ENCODE measurements around the gene KRTAP5-6. TPM values are rescaled to one million over a fixed set of nuclear protein-coding genes. Genes with fewer than 3 reads are reported as not detected.

The KRTAP5-6 gene
- total RNA-seq (not detected), polyA plus RNA-seq (not detected), total RNA-seq (0 reads per million in 6 experiments)

- peak within 1 kb of the TSS in 6 of 10 donors; percentile 12 to 88 (median 52) for H3K27ac Mint-ChIP-seq
- POLR2A ChIA-PET, result no interaction called here
- H3K4me3 Mint-ChIP-seq, result no peak within 1 kb of the TSS
- DNase-seq (no peak), ATAC-seq (no peak)
- H3K36me3 Mint-ChIP-seq, result peaks cover 0 to 12% (median 4%) of the 10 kb centered on the region in 3 donors
- H3K4me1 Mint-ChIP-seq, result peaks cover 23 to 40% (median 32%) of the 10 kb centered on the region in 4 donors
- peaks cover 0 to 11% (median 9%) of the 10 kb centered on the region in 5 donors for H3K27me3 Mint-ChIP-seq
- H3K9me3 Mint-ChIP-seq, result peaks cover 2 to 17% (median 9%) of the 10 kb centered on the region in 9 donors
These were observed at the start of gene KRTAP5-6 for GRCh38 chr11:1696608-1697570. Gene KRTAP5-6, plus strand, starts transcription at chr11:1697195. Its CDS starts 51 bp downstream, at chr11:1697246.

- no peaks in the 10 kb centered on the region for H3K9me3 Mint-ChIP-seq
- ATAC-seq (no peak), DNase-seq (no peak)
- H3K4me3 Mint-ChIP-seq, result no peak overlapping the region
- POLR2A ChIA-PET, result no interaction called here
- peaks cover 3 to 14% (median 9%) of the 10 kb centered on the region in 5 donors for H3K27me3 Mint-ChIP-seq
- H3K36me3 Mint-ChIP-seq, result no peaks in the 10 kb centered on the region
- H3K4me1 Mint-ChIP-seq, result peaks cover 0 to 2% (median 0%) of the 10 kb centered on the region in 4 donors
- H3K27ac Mint-ChIP-seq, result no peak overlapping the region
These were observed 48.9 kb upstream of the KRTAP5-6 start for GRCh38 chr11:1647901-1648652.

GRCh38 chr11:1648653-1649420 lies 48.2 kb upstream of the KRTAP5-6 start:
- Mint-ChIP-seq H3K36me3 (no peaks in the 10 kb centered on the region), H3K27ac (no peak overlapping the region)

GRCh38 chr11:1650034-1650917 lies 46.7 kb upstream of the KRTAP5-6 start:
- no peak overlapping the region for H3K4me3 Mint-ChIP-seq
- H3K36me3 Mint-ChIP-seq, result no peaks in the 10 kb centered on the region
- peaks cover 2 to 18% (median 10%) of the 10 kb centered on the region in 5 donors for H3K27me3 Mint-ChIP-seq
- POLR2A ChIA-PET, result no interaction called here
- DNase-seq (no peak), ATAC-seq (no peak)
- H3K9me3 Mint-ChIP-seq, result no peaks in the 10 kb centered on the region
- H3K4me1 Mint-ChIP-seq, result peaks cover 0 to 4% (median 0%) of the 10 kb centered on the region in 4 donors
- no peak overlapping the region for H3K27ac Mint-ChIP-seq

More at GRCh38 chr11:1648653-1649420, 48.2 kb upstream of the KRTAP5-6 start:
- POLR2A ChIA-PET, result no interaction called here
- H3K4me1 Mint-ChIP-seq, result peaks cover 0 to 2% (median 0%) of the 10 kb centered on the region in 4 donors
- H3K9me3 Mint-ChIP-seq, result no peaks in the 10 kb centered on the region
- H3K4me3 Mint-ChIP-seq, result no peak overlapping the region
- ATAC-seq (no peak), DNase-seq (no peak)
- H3K27me3 Mint-ChIP-seq, result peaks cover 3 to 16% (median 11%) of the 10 kb centered on the region in 5 donors

GRCh38 chr11:1650918-1651262 lies 46.1 kb upstream of the KRTAP5-6 start:
- H3K27me3 Mint-ChIP-seq, result peaks cover 2 to 22% (median 10%) of the 10 kb centered on the region in 5 donors
- ATAC-seq, result no peak
- H3K36me3 Mint-ChIP-seq, result no peaks in the 10 kb centered on the region
- H3K4me1 Mint-ChIP-seq, result peaks cover 0 to 4% (median 0%) of the 10 kb centered on the region in 4 donors
- H3K4me3 Mint-ChIP-seq, result no peak overlapping the region
- peak overlapping the region in 1 of 10 donors; percentile 81 for H3K27ac Mint-ChIP-seq
- DNase-seq, result no peak
- H3K9me3 Mint-ChIP-seq, result no peaks in the 10 kb centered on the region
- POLR2A ChIA-PET, result no interaction called here

GRCh38 chr11:1651411-1651980 lies 45.5 kb upstream of the KRTAP5-6 start:
- Mint-ChIP-seq H3K4me1 (peaks cover 0 to 4% (median 0%) of the 10 kb centered on the region in 4 donors), H3K27ac (peak overlapping the region in 1 of 10 donors; percentile 81), H3K9me3 (no peaks in the 10 kb centered on the region), H3K27me3 (peaks cover 2 to 26% (median 12%) of the 10 kb centered on the region in 5 donors), H3K36me3 (no peaks in the 10 kb centered on the region), H3K4me3 (no peak overlapping the region)
- DNase-seq, result no peak
- POLR2A ChIA-PET, result no interaction called here
- no peak for ATAC-seq

- no peaks in the 10 kb centered on the region for H3K36me3 Mint-ChIP-seq
- no peak overlapping the region for H3K4me3 Mint-ChIP-seq
These were observed 45.0 kb upstream of the KRTAP5-6 start for GRCh38 chr11:1652026-1652425.

GRCh38 chr11:1652442-1652770 lies 44.6 kb upstream of the KRTAP5-6 start:
- peaks cover 2 to 27% (median 9%) of the 10 kb centered on the region in 5 donors for H3K27me3 Mint-ChIP-seq
- no peaks in the 10 kb centered on the region for H3K36me3 Mint-ChIP-seq
- POLR2A ChIA-PET, result interaction anchor here (1.3 to 1.4 kb wide), 2 partner anchors 41 to 180 kb away, joined by 3 to 6 read pairs; no protein-coding TSS in a partner anchor
- H3K4me1 Mint-ChIP-seq, result peaks cover 0 to 4% (median 0%) of the 10 kb centered on the region in 4 donors
- H3K4me3 Mint-ChIP-seq, result no peak overlapping the region
- H3K27ac Mint-ChIP-seq, result no peak overlapping the region
- no peak for ATAC-seq
- H3K9me3 Mint-ChIP-seq, result no peaks in the 10 kb centered on the region
- no peak for DNase-seq

More at GRCh38 chr11:1652026-1652425, 45.0 kb upstream of the KRTAP5-6 start:
- POLR2A ChIA-PET, result interaction anchor here (1.3 to 1.4 kb wide), 2 partner anchors 42 to 181 kb away, joined by 3 to 6 read pairs; no protein-coding TSS in a partner anchor
- Mint-ChIP-seq H3K27ac (no peak overlapping the region), H3K4me1 (peaks cover 0 to 4% (median 0%) of the 10 kb centered on the region in 4 donors), H3K27me3 (peaks cover 2 to 27% (median 12%) of the 10 kb centered on the region in 5 donors), H3K9me3 (no peaks in the 10 kb centered on the region)
- DNase-seq, result no peak
- no peak for ATAC-seq

GRCh38 chr11:1652771-1653540 lies 44.0 kb upstream of the KRTAP5-6 start:
- H3K4me3 Mint-ChIP-seq, result no peak overlapping the region
- no peak overlapping the region for H3K27ac Mint-ChIP-seq
- peaks cover 0 to 4% (median 0%) of the 10 kb centered on the region in 4 donors for H3K4me1 Mint-ChIP-seq
- DNase-seq (peak; percentile 62 to 85 (median 78)), ATAC-seq (peak; percentile 90 to 93)
- no peaks in the 10 kb centered on the region for H3K36me3 Mint-ChIP-seq
- no peaks in the 10 kb centered on the region for H3K9me3 Mint-ChIP-seq
- POLR2A ChIA-PET, result interaction anchor here (0.6 to 1.4 kb wide), 3 partner anchors 38 to 180 kb away, joined by 3 to 6 read pairs (median 3); no protein-coding TSS in a partner anchor
- H3K27me3 Mint-ChIP-seq, result peaks cover 2 to 31% (median 9%) of the 10 kb centered on the region in 5 donors

GRCh38 chr11:1653541-1654387 lies 43.2 kb upstream of the KRTAP5-6 start:
- ATAC-seq, result no peak
- H3K9me3 Mint-ChIP-seq, result no peaks in the 10 kb centered on the region
- DNase-seq, result no peak
- H3K36me3 Mint-ChIP-seq, result no peaks in the 10 kb centered on the region
- peaks cover 2 to 34% (median 11%) of the 10 kb centered on the region in 5 donors for H3K27me3 Mint-ChIP-seq
- no peak overlapping the region for H3K27ac Mint-ChIP-seq
- peaks cover 0 to 4% (median 0%) of the 10 kb centered on the region in 4 donors for H3K4me1 Mint-ChIP-seq
- POLR2A ChIA-PET, result interaction anchor here (0.6 to 1.4 kb wide), 3 partner anchors 37 to 179 kb away, joined by 3 to 6 read pairs (median 3); no protein-coding TSS in a partner anchor
- H3K4me3 Mint-ChIP-seq, result no peak overlapping the region

All from naive thymus-derived CD8-positive, alpha-beta T cell (primary cell).